HPDE6-E6E7 (cell line): ENCODE measurements around the gene PPP2R1A.
"Not testable (repeated sequence)": the region's sequence is repeated elsewhere in the genome, so short reads cannot be mapped to it uniquely, and the experiment has no call there.

Experiments used
- DNase-seq: peaks from one replicate; pipeline ENCODE4 v3.0.0; 2011; ENCODE audit warnings: missing footprints; ENCODE audit errors: extremely low spot score

The PPP2R1A gene

DNA sequence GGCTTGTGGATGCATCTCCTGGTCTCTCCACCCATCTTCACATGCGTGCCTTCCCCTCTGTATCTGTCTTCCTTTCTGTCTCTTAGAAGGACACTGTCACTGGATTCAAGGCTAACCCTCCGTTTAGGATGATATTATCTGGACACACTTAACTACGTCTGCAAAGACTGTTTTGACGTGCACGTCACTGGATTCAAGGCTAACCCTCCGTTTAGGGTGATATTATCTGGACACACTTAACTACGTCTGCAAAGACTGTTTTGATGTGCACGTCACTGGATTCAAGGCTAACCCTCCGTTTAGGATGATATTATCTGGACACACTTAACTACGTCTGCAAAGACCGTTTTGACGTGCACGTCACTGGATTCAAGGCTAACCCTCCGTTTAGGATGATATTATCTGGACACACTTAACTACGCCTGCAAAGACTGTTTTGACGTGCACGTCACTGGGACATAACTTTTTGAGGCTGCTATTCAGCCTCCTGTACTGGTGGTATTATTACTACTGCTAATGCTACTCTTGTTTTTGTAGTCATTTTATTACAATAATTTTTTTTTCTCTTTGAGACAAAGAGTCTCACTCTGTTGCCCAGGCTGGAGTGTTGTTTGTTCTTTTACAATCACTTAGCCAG, 11.0 kb downstream of the PPP2R1A start:
- DNase-seq: not testable (repeated sequence)

DNA sequence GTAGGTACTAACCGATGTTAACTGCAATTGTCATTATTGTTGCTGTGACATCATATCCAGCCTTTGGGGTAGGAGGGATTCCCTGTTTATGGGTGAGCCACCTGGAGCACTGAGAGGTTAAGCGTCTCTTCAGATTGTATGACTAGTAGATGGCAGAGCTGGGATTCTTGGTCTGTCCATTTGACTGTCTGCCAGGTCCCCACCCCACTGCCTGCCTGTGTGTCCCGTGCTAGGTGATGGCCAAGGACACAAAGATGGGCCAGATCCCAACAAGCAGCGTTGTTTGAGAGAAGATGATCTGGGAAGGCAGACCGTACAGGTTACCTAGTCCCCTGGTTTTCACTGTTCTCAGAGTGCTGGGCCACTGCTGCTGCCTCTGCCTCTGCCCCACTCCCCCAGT, 16.6 kb downstream of the PPP2R1A start:
- DNase-seq: no peak

DNA sequence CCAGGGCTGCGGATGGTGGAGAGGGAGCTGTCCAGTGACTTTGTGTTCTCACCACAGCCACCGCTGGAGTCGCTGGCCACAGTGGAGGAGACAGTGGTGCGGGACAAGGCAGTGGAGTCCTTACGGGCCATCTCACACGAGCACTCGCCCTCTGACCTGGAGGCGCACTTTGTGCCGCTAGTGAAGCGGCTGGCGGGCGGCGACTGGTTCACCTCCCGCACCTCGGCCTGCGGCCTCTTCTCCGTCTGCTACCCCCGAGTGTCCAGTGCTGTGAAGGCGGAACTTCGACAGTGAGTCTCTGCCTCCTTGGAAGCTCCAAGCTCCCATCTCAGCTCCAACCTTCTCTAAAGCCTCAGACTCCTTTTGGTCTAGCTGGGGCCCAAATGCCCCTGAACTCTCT, 21.4 kb downstream of the PPP2R1A start:
- no peak for DNase-seq

DNA sequence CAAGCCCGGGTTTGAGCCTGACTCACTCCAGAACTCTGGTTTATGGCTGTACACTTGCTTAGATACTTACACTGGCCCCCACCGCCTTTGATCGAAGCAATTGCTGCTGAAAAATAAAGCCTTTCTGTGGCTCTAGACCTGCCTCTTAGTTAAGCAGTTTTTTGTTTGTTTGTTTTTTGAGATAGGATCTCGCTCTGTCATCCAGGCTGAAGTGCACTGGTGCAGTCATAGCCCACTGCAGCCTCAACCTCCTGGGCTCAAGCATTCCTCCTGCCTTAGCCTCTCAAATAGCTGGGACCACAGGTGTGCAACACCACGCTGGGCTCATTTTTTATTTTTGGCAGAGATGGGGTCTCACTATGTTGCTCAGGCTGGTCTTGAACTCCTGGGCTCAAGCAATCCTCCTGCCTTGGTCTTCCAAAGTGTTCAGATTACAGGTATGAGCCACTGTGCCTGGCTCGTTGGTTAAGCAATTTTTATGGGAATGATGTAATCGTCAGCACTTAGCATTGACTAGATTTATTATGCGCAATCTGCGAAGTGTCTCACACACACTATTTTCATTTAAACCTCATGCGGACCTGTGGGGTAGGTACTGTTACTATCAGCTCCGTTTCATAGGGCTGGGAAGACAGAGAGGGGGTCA, 22.2 kb downstream of the PPP2R1A start:
- no peak for DNase-seq

DNA sequence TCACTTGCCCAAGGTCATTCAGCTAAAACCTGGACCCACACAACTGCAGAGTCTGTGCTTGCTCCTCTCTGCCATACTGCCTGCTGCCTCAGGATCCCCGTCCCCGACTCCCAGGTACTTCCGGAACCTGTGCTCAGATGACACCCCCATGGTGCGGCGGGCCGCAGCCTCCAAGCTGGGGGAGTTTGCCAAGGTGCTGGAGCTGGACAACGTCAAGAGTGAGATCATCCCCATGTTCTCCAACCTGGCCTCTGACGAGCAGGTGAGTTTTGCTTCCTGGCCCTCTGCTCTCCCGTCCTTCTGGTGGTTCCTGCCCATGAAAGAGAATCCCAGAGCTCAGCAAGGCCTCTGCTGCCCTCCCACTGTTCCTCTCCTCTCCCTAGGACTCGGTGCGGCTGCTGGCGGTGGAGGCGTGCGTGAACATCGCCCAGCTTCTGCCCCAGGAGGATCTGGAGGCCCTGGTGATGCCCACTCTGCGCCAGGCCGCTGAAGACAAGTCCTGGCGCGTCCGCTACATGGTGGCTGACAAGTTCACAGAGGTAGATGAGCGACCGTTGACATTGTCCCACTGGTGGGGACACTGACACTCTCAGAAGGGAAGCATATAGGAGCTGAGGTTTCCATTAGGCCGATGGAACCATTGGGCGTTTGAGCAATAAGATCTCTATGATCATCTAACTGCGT, 22.9 kb downstream of the PPP2R1A start:
- no peak for DNase-seq

DNA sequence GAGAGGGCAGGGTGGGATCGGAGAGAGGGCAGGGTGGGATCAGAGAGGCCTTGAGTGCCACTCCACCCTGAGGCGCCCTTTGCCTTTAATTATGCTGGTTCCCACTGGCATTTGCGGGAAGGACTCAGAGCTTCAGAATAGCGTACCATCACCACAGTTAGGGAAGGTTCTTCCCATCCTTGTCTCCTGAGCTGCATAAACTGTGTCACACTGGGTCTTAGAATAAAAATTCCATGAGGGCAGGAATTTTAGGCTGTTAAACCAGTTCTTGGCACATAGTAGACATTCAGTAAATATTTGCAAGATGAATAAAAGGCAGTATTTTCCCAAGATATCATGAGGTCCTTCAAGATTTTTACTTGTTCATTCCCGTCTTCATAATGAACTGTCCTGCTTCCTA, 24.4 kb downstream of the PPP2R1A start:
- no peak for DNase-seq

DNA sequence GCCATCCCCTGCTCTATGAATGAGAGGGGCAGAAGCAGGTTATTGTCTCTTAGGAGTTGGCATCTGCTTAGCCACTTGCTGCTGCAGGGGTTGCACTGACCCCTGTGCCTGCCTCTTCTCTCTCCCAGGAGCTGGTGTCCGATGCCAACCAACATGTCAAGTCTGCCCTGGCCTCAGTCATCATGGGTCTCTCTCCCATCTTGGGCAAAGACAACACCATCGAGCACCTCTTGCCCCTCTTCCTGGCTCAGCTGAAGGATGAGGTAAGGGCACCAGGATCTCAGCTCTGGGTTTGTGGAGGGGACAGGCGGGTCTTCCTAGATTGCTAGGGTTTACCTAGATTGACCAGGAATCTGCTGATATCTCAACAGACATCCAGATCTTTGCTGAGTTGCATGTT, 26.5 kb downstream of the PPP2R1A start:
- no peak for DNase-seq

DNA sequence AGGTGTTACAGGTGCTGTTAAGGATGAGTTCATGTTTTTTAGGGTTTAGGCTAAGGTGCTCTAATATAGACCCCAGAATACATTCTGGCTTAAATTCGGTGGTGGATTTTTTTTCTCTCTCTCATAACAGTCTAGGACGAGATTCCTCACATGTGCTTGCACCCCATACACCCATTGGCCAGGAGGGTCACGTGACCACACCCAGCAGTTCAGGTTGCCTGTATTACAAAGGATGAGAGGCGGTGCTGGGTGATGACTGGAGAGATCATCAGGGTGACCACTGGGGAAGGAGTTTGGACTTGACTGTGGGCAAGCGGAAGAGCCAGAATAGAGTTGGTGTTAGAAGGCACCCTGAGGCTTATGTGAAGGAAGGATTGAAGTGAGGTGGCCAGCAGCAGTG, 27.7 kb downstream of the PPP2R1A start:
- DNase-seq: no peak

DNA sequence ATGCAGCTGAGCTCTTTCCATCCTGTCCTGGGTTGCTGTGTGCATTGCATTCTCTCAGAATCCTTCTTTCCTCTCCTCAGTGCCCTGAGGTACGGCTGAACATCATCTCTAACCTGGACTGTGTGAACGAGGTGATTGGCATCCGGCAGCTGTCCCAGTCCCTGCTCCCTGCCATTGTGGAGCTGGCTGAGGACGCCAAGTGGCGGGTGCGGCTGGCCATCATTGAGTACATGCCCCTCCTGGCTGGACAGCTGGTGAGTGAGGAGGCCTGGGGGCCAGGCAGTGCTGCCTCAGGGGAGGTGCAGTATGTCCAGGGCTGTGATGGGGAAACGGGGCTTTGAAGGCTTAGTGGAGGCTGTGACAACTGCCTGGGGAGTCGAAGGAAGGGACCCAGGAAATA, 29.8 kb downstream of the PPP2R1A start:
- no peak for DNase-seq

DNA sequence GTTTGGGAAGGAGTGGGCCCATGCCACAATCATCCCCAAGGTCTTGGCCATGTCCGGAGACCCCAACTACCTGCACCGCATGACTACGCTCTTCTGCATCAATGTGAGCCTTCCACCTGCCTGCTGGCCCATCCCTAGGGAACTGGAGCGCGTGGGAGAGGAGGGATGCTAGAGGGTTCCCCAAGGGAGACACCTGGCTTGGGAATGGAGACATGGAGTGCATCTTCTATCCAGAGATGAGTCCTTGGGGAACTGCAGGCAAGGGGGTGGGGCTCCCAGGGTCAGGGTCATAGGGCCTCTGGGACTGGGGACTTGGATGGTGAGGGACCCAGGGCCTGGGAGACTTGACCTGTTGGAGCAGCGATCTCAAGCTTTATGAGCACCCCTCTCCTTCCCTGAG, 31.2 kb downstream of the PPP2R1A start:
- DNase-seq: no peak

DNA sequence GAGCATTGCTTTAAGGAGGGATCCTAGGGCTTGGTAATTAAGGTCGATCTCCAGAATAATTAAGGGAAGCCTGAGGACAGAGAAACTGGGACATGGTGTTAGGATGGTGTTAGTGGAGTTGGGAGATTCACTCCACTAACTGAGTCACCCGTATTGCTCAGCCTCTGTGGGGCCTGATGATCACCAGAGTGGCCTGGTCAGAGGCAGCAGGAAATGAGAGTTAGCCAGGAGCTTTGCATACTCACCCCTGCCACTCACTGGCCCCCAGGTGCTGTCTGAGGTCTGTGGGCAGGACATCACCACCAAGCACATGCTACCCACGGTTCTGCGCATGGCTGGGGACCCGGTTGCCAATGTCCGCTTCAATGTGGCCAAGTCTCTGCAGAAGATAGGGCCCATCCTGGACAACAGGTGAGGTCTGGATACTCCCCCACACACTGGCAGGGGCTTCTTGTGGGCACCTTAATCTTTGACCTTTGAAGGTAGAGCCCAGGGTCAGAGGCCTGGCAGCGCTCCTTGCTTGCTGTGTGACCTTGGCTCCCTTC, 32.1 kb downstream of the PPP2R1A start:
- no peak for DNase-seq

DNA sequence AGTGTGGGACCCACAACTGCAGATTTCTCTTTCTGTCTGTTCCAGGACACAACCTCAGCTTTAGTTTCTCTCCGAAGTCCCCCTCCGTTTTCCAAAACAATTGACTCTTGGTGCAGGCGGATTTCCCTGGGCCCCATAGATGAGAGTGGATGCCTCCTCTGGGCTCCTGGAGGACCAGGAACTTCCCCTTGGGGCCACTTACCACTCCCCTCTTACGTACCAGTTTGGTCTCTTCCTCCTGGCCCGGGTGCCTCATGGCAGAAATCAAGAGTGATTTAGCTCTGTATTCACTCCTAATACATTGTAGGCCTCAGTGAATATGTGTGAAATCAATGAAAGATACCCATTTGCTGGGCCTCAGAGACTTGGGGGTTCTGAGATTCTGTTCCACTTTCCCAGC, 34.4 kb downstream of the PPP2R1A start:
- no peak for DNase-seq

DNA sequence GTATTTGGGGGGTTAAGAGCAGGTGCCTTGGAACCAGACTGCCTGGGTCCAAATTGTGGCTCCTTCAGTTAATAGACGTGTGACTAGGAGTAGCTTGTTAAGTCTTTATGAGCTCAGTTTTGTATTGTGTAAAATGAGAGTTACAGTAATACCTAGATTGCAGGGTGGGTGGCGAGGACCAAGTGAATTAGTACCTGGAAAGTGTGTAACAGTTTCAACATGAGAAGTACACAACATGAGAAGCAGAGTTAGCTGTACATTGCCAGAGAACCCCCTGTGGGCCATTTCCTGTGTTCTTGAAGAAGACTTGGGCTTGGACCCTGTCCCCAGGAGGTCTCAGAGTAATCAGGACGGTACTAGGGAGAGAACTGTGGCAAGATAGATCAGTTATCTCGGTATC, 36.8 kb downstream of the PPP2R1A start:
- DNase-seq: no peak

DNA sequence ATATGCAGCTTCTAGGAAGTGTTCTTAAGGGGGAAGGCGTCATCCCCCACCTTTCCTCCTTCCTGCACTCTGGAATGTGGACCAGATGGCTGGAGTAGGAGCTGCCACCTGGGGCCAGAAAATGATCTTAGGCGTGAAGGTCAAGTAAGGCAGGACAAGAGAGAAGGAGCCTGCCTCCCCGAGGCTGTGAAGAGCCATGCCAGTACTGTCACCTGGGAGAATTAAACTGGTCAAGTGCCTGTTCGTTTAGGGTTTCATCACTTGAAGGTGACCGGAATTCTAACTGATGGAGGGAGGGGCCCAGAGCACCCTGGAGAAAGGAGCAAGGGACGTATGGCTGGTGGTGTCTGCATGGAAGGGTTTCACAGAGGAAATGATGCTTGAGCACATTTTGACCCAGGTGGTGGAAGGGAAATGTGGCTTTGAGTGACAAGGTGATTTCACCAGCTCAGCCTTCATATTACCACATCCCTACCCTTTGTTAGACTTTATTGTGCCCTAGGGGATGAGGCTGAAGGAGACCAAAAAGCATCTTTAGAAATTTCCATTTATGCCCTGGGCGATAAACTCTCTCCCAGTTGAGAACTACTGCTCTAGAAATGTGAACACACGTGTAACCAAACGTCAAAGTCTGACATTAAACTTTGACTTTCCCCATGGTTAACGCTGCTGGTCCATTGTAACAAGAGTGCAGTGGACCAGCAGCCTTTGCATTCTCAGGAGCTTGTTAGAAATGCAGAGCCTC, 37.5 kb downstream of the PPP2R1A start:
- no peak for DNase-seq

DNA sequence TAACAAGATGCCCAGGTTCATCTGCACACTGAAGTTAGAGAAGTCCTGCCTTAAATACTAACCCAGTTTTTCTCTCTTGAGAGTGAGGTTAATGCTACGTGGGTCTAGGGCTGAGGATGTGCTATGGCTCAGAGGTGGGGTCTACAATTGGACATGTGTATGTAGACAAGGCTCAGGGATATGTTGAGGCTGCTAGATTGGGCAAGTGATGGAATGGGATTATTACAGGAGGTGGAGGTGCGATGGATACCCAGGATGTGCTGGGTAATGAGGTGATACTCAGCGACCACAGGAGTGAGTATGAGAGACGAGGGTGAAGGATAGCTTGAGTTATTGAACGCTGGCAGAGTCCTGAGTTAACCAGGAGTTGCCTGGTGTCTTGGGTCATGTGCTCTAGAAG, 38.1 kb downstream of the PPP2R1A start:
- no peak for DNase-seq

DNA sequence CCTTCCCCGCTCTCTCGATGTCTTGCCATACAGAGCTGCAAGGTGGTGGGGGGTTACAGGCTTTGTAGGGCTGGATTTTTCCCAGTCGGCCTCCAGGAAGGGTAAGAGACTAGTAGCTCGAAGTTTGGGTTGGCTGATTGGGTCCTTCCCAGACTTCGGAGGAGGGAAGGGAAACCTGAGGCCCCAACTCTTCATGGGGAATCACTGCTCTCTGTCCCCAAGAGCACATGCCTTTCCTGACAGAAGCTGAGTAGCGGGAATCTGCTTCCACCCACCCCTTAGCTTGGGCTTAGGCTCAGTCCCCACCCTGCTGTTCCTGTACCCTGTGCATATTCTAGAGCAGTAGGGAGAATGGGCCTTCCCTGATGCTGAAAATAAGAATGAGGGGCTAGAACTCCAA, 39.7 kb downstream of the PPP2R1A start:
- no peak for DNase-seq

DNA sequence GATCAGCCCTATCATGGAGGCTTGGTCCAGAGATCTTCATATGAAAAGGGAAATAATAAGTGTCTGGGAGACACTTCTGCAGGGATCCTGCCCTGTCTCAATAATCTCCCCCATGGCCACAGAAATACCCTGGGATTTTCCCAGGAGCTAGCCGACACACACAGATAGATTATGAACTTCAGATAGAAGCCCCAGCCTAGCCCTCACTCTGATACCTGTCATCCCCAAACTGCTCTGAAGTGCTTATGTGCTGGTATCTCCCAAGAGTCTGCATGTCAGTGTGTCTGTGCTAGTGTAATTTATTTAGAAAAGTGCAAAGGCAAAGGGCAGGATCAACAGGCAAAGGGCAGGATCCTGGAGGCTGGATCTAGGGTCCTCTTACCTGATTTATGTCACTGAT, 40.8 kb downstream of the PPP2R1A start:
- DNase-seq: no peak

DNA sequence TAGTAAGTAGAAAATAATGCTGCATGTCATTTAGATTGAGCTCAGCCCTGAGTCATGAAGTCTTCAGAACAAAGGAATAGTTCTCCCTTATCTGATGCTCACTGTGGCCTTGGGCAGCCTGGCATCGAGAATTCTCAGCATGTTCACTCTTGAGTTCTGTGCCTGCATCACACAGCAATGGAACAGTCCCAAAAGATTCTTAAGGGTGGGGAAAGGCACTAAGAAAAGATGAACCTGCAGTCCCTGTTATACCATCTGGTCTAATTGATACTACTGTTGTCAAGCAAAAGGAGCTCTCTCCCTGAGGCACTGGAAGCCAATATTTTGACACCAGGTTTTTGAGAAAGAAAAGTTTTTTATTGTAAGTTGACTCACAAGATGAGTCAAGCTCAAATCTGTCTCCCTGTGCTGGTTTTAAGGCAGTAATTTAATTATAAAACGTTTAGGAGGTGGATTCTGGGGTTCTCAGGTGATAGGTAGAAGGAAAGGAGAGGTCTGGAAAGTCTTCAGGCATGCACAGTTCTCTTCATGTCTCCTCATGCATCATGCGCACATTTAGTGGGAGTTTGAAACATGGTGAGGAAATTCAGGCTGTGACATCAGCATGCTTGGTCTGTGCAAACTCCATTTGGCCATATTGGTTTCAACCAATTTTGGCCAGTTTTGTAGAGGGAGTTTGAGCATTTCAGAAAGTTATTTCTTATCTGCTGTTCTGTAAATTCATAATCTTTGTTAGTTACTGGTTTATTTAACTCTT, 41.5 kb downstream of the PPP2R1A start:
- DNase-seq: peak; percentile 19

DNA sequence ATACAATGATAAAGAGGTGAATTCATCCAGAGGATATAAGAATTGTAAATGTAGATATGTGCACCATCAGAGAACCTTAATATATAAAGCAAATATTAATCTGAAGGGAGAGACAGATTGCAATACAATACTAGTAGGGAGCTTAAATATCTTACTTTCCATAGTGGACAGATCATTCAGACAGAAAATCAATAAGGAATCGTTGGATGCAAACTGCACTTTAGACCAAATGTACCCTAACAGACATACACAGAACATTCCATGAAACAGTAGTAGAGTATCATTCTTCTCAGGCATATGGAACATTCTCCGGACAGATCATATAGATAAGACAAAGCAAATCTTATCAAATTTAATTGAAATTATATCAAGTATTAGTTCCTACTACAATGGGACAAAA, 44.6 kb downstream of the PPP2R1A start:
- DNase-seq: no peak

DNA sequence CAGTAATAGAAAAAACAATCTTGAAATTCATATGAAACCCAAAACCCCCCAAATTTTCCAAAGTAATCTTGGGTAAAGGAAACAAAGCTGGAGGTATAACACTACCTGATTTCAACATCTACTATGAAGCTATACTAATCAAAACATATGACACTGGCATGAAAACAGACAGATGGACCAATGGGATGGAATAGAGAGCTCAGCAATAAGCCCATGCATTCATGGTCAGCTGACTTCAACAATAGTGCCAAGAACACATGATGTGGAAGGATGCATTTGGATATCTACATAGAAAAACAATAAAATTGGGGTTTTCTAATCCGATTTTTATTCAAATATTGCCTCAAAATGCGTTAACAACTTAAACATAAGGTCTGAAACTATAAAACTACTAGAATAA, 47.3 kb downstream of the PPP2R1A start:
- no peak for DNase-seq

DNA sequence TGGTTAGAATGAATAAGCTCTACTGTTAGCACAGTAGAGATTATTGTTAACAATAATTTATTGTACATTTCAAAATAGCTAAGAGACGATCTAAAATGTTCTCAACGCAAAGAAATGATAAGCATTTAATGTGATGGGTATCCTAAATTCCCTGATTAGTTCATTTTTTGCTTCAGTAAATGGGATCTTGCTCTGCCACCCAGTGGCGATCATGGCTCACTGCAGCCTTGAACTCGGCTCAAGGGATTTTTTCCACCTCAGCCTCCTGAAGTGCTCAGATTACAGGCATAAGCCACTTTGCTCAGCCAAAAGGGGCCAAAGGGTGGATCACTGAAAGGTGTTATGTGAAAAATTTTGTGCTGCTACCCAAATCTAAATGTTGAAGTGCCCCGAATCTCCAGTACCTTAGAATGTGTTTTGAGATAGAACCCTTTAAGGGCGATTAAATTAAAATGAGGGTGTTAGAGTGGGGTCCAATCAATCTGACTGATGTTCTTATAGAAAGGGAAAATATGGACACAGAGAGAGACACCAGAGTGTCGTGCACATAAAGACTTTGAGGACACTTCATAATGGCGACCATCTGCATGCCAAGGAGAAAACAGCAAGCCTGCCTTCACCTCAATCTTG, 48.0 kb downstream of the PPP2R1A start:
- DNase-seq: no peak
